ENCODE data around the gene BMP8A.

Gene BMP8A

GRCh38 chr1:39568208-39568607 lies 76.8 kb downstream of the BMP8A start:
- DNase-seq (ENCODE audit: low spot score) = no peak
- TF ChIP-seq CTCF (IDR thresholded peaks at IDR 0.05; ENCODE audit: borderline replicate concordance, control extremely low read depth, extremely low read depth, insufficient read depth, missing control alignments) = no peak
- in situ Hi-C loops (cut with MboI; ENCODE audit: low sequenced_read_pairs, unreplicated experiment) = no loop called here

GRCh38 chr1:39569034-39569433 lies 77.6 kb downstream of the BMP8A start:
- no peak for DNase-seq (ENCODE audit: low spot score)
- TF ChIP-seq CTCF (IDR thresholded peaks at IDR 0.05; ENCODE audit: borderline replicate concordance, control extremely low read depth, extremely low read depth, insufficient read depth, missing control alignments) = no peak
- in situ Hi-C loops (cut with MboI; ENCODE audit: low sequenced_read_pairs, unreplicated experiment) = no loop called here

GRCh38 chr1:39570477-39571177 lies 79.2 kb downstream of the BMP8A start:
- in situ Hi-C loops (cut with MboI; ENCODE audit: low sequenced_read_pairs, unreplicated experiment) = no loop called here
- TF ChIP-seq CTCF (IDR thresholded peaks at IDR 0.05; ENCODE audit: borderline replicate concordance, control extremely low read depth, extremely low read depth, insufficient read depth, missing control alignments) = no peak
- no peak for DNase-seq (ENCODE audit: low spot score)

- in situ Hi-C loops (cut with MboI; ENCODE audit: low sequenced_read_pairs, unreplicated experiment) = no loop called here
- DNase-seq (ENCODE audit: low spot score) = no peak
- no peak for TF ChIP-seq CTCF (IDR thresholded peaks at IDR 0.05; ENCODE audit: borderline replicate concordance, control extremely low read depth, extremely low read depth, insufficient read depth, missing control alignments)
Measured at GRCh38 chr1:39571178-39571483, 79.7 kb downstream of the BMP8A start.

GRCh38 chr1:39572379-39573096 lies 81.1 kb downstream of the BMP8A start:
- no peak for TF ChIP-seq CTCF (IDR thresholded peaks at IDR 0.05; ENCODE audit: borderline replicate concordance, control extremely low read depth, extremely low read depth, insufficient read depth, missing control alignments)
- in situ Hi-C loops (cut with MboI; ENCODE audit: low sequenced_read_pairs, unreplicated experiment) = no loop called here
- no peak for DNase-seq (ENCODE audit: low spot score)

GRCh38 chr1:39573097-39573465 lies 81.6 kb downstream of the BMP8A start:
- no peak for TF ChIP-seq CTCF (IDR thresholded peaks at IDR 0.05; ENCODE audit: borderline replicate concordance, control extremely low read depth, extremely low read depth, insufficient read depth, missing control alignments)
- DNase-seq (ENCODE audit: low spot score) = no peak
- in situ Hi-C loops (cut with MboI; ENCODE audit: low sequenced_read_pairs, unreplicated experiment) = no loop called here
